H9 (cell line): Measurements from ENCODE around the gene KRTAP20-4. TPM values are rescaled to one million over a fixed set of nuclear protein-coding genes. Genes with fewer than 3 reads are reported as not detected.

ENCODE experiments used
- DNase-seq: peaks from one replicate; pipeline ENCODE4 v3.0.0-alpha.2; 2017
- H2AFZ ChIP-seq: one replicate; pipeline ENCODE4 v1.6.1; 2013; ENCODE audit warnings: mild to moderate bottlenecking, low read length, control low read depth, moderate library complexity
- H2AK5ac ChIP-seq: 2 replicates; pipeline ENCODE4 v1.6.1; 2013; ENCODE audit warnings: low read length, control low read depth, mixed read lengths; ENCODE audit not compliant: insufficient read length
- H2BK120ac ChIP-seq: one replicate; pipeline ENCODE4 v1.6.1; 2013; ENCODE audit warnings: low read depth, mild to moderate bottlenecking, low read length, control low read depth, inconsistent platforms; ENCODE audit not compliant: poor library complexity, severe bottlenecking
- H2BK12ac ChIP-seq: 2 replicates; pipeline ENCODE4 v1.6.1; 2013; ENCODE audit warnings: low read length, control low read depth, mixed read lengths, low read depth; ENCODE audit not compliant: insufficient read length
- H2BK15ac ChIP-seq: 2 replicates; pipeline ENCODE4 v1.6.1; 2013; ENCODE audit warnings: low read depth, low read length, control low read depth
- H2BK20ac ChIP-seq: one replicate; pipeline ENCODE4 v1.6.1; 2013; ENCODE audit warnings: low read depth, mild to moderate bottlenecking, low read length, control low read depth, inconsistent platforms; ENCODE audit not compliant: poor library complexity, severe bottlenecking
- H2BK5ac ChIP-seq: 2 replicates; pipeline ENCODE4 v1.6.1; 2013; ENCODE audit warnings: low read length, control low read depth, mixed read lengths; ENCODE audit not compliant: insufficient read length
- H3K14ac ChIP-seq: 2 replicates; pipeline ENCODE4 v1.6.1; 2013; ENCODE audit warnings: low read length, control low read depth; ENCODE audit not compliant: insufficient read depth
- H3K18ac ChIP-seq: 2 replicates; pipeline ENCODE4 v1.6.1; 2013; ENCODE audit warnings: low read depth, mild to moderate bottlenecking, mixed read lengths, low read length, control low read depth; ENCODE audit not compliant: insufficient read length
- H3K23ac ChIP-seq: 2 replicates; pipeline ENCODE4 v1.6.1; 2013; ENCODE audit warnings: low read length, control low read depth, mixed read lengths, low read depth; ENCODE audit not compliant: insufficient read length
- H3K23me2 ChIP-seq: 2 replicates; pipeline ENCODE4 v1.6.1; 2013; ENCODE audit warnings: low read depth, mild to moderate bottlenecking, mixed read lengths, low read length, control low read depth; ENCODE audit not compliant: insufficient read length, poor library complexity, severe bottlenecking
- H3K27ac ChIP-seq: 2 replicates; pipeline ENCODE4 v1.5.1; 2013; ENCODE audit warnings: low read length, control low read depth, mixed read lengths, low read depth; ENCODE audit not compliant: insufficient read length
- H3K27me3 ChIP-seq: 2 replicates; pipeline ENCODE4 v1.6.1; 2013; ENCODE audit warnings: low read length, control low read depth, inconsistent platforms; ENCODE audit not compliant: insufficient read depth
- H3K4ac ChIP-seq: 2 replicates; pipeline ENCODE4 v1.6.1; 2013; ENCODE audit warnings: low read depth, mild to moderate bottlenecking, control low read depth, inconsistent platforms, low read length, moderate library complexity
- H3K4me1 ChIP-seq: 2 replicates; pipeline ENCODE4 v1.6.1; 2013; ENCODE audit warnings: low read length, control low read depth, inconsistent platforms; ENCODE audit not compliant: insufficient read depth
- H3K4me2 ChIP-seq: 2 replicates; pipeline ENCODE4 v1.6.1; 2013; ENCODE audit warnings: low read length, control low read depth, mixed read lengths; ENCODE audit not compliant: insufficient read length, insufficient read depth
- H3K56ac ChIP-seq: 2 replicates; pipeline ENCODE4 v1.6.1; 2013; ENCODE audit warnings: low read depth, mild to moderate bottlenecking, mixed read lengths, low read length, control low read depth; ENCODE audit not compliant: insufficient read length
- H3K79me1 ChIP-seq: 2 replicates; pipeline ENCODE4 v1.6.1; 2013; ENCODE audit warnings: low read depth, mild to moderate bottlenecking, moderate library complexity, low read length, control low read depth, inconsistent platforms; ENCODE audit not compliant: insufficient read depth, poor library complexity, severe bottlenecking
- H3K79me2 ChIP-seq: 2 replicates; pipeline ENCODE4 v1.6.1; 2013; ENCODE audit warnings: low read length, control low read depth, inconsistent platforms; ENCODE audit not compliant: insufficient read depth
- H3K9ac ChIP-seq: 2 replicates; pipeline ENCODE4 v1.6.1; 2013; ENCODE audit warnings: low read length, control low read depth, mixed read lengths; ENCODE audit not compliant: insufficient read length; ENCODE audit errors: extremely low read depth
- H3K9me3 ChIP-seq: one replicate; pipeline ENCODE4 v1.6.1; 2013; ENCODE audit warnings: low read depth, low read length, inconsistent platforms; ENCODE audit not compliant: control insufficient read depth
- H3T11ph ChIP-seq: one replicate; pipeline ENCODE4 v1.6.1; 2013; ENCODE audit warnings: mild to moderate bottlenecking, low read length, control low read depth, inconsistent platforms
- H4K20me1 ChIP-seq: one replicate; pipeline ENCODE4 v1.6.1; 2013; ENCODE audit not compliant: control insufficient read depth, insufficient read length, insufficient read depth
- H4K5ac ChIP-seq: 2 replicates; pipeline ENCODE4 v1.6.1; 2013; ENCODE audit warnings: low read depth, mild to moderate bottlenecking, mixed read lengths, low read length, control low read depth; ENCODE audit not compliant: insufficient read length
- H4K8ac ChIP-seq: replicated peaks from 2 replicates; pipeline ENCODE4 v1.6.1; 2013; ENCODE audit warnings: low read length, control low read depth, mixed read lengths, low read depth; ENCODE audit not compliant: insufficient read length
- H4K91ac ChIP-seq: 2 replicates; pipeline ENCODE4 v1.6.1; 2013; ENCODE audit warnings: low read depth, mild to moderate bottlenecking, moderate library complexity, mixed read lengths, low read length, control low read depth; ENCODE audit not compliant: insufficient read length
- H3K27ac Mint-ChIP-seq, 3 experiments: 2 replicates in 2 of 3; 3 replicates in 1 of 3; pipeline ENCODE4 v1.8.0; 2020 to 2021; ENCODE audit warnings: mixed read lengths in 3 of 3, mild to moderate bottlenecking in 1 of 3, moderate library complexity in 1 of 3
- H3K27me3 Mint-ChIP-seq: 2 replicates; pipeline ENCODE4 v1.8.0; 2021; ENCODE audit warnings: low read depth, mild to moderate bottlenecking, moderate library complexity, mixed read lengths
- H3K36me3 Mint-ChIP-seq, 3 experiments: 2 replicates in 2 of 3; 3 replicates in 1 of 3; pipeline ENCODE4 v1.8.0; 2020 to 2021; ENCODE audit warnings: low read depth in 3 of 3, mixed read lengths in 3 of 3; ENCODE audit not compliant: insufficient read depth in 1 of 3
- H3K4me1 Mint-ChIP-seq, 2 experiments: 2 replicates each; pipeline ENCODE4 v1.8.0; 2020; ENCODE audit warnings: mixed read lengths in 2 of 2
- H3K4me3 Mint-ChIP-seq, 2 experiments: 2 replicates in 1 of 2; 3 replicates in 1 of 2; pipeline ENCODE4 v1.8.0; 2020 to 2021; ENCODE audit warnings: mild to moderate bottlenecking in 2 of 2, mixed read lengths in 2 of 2, moderate library complexity in 1 of 2
- H3K9me3 Mint-ChIP-seq, 2 experiments: 2 replicates in 1 of 2; 3 replicates in 1 of 2; pipeline ENCODE4 v1.8.0; 2020; ENCODE audit warnings: mild to moderate bottlenecking in 2 of 2, mixed read lengths in 2 of 2, moderate library complexity in 1 of 2
- WGBS: extraction: QIAGEN DNeasy Blood & Tissue Kit; methylation state at CpG from one replicate; pipeline ENCODE4 v1.1.7; 2013; ENCODE audit warnings: missing lambda C conversion rate, low lambda C conversion rate, mixed read lengths; ENCODE audit not compliant: insufficient read length; ENCODE audit errors: extremely low coverage; 5-methylcytosine and 5-hydroxymethylcytosine counted together
- total RNA-seq: library from RNA; stranded (reverse); gene quantifications from 2 replicates; pipeline ENCODE4 v1.2.1, GENCODE V29; 2021
- TF ChIP-seq, protein P1 (sequence below): fragments of 200-600 bp; sonication (generic); conservative IDR thresholded peaks from 3 replicates; pipeline ENCODE4 v1.8.0; 2021; ENCODE audit warnings: antibody characterized with exemption, mild to moderate bottlenecking

Gene KRTAP20-4
- total RNA-seq, 1 experiment from 2014 or later: not detected

DNA sequence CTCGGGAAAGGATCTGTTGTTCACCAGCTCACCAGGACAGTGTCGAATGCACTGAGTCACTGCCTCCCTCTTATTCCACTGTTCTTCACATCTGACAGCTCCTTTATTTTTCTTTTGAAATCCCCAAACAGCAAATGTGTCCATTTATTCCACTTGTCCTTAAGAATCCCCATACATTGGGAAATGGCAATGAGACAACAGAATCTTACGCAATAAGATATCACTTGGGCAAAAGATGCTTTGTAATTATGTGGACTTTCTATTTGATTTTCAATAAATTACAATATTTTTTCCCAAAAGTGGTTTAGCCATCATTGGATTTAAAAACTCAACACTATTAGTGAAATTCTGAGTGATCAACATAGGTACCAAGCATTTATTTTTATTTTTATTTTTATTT, 18.3 kb downstream of the KRTAP20-4 start:
- H3K23me2 ChIP-seq: no peaks in the 10 kb centered on the region
- H2AFZ ChIP-seq: no peak overlapping the region
- H3K79me2 ChIP-seq: no peaks in the 10 kb centered on the region
- H3K18ac ChIP-seq: no peak overlapping the region
- no peaks in the 10 kb centered on the region for H4K20me1 ChIP-seq
- H2BK15ac ChIP-seq: no peak overlapping the region
- Mint-ChIP-seq H3K4me3 (no peak overlapping the region), H3K36me3 (peaks cover 0 to 19% (median 0%) of the 10 kb centered on the region in 3 experiments; a peak in 2 of 7 replicates), H3K4me1 (no peaks in the 10 kb centered on the region), H3K27me3 (no peaks in the 10 kb centered on the region; the same call in 1 of the 2 replicates), H3K9me3 (peaks cover 0 to 24% of the 10 kb centered on the region in 2 experiments; a peak in 2 of 5 replicates), H3K27ac (no peak overlapping the region)
- no peak overlapping the region for H2BK120ac ChIP-seq
- H3K56ac ChIP-seq: no peak overlapping the region
- no peaks in the 10 kb centered on the region for H3K27me3 ChIP-seq
- no peak for DNase-seq
- no peak overlapping the region for H3K4me2 ChIP-seq
- no peaks in the 10 kb centered on the region for H3K79me1 ChIP-seq
- TF ChIP-seq, protein P1, sequence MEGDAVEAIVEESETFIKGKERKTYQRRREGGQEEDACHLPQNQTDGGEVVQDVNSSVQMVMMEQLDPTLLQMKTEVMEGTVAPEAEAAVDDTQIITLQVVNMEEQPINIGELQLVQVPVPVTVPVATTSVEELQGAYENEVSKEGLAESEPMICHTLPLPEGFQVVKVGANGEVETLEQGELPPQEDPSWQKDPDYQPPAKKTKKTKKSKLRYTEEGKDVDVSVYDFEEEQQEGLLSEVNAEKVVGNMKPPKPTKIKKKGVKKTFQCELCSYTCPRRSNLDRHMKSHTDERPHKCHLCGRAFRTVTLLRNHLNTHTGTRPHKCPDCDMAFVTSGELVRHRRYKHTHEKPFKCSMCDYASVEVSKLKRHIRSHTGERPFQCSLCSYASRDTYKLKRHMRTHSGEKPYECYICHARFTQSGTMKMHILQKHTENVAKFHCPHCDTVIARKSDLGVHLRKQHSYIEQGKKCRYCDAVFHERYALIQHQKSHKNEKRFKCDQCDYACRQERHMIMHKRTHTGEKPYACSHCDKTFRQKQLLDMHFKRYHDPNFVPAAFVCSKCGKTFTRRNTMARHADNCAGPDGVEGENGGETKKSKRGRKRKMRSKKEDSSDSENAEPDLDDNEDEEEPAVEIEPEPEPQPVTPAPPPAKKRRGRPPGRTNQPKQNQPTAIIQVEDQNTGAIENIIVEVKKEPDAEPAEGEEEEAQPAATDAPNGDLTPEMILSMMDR: no peak
- H2BK20ac ChIP-seq: no peak overlapping the region
- WGBS: no CpG with 5 or more reads among the region's 3 CpGs
- no peak overlapping the region for H3K14ac ChIP-seq
- H4K8ac ChIP-seq: no peak overlapping the region
- H3K4me1 ChIP-seq: no peaks in the 10 kb centered on the region
- H2BK5ac ChIP-seq: no peak overlapping the region
- no peak overlapping the region for H2AK5ac ChIP-seq
- H3K23ac ChIP-seq: no peak overlapping the region
- no peak overlapping the region for H2BK12ac ChIP-seq
- H3K9me3 ChIP-seq: no peaks in the 10 kb centered on the region
- H3K27ac ChIP-seq: no peak overlapping the region
- H3K9ac ChIP-seq: no peak overlapping the region
- no peak overlapping the region for H3T11ph ChIP-seq
- no peak overlapping the region for H4K91ac ChIP-seq
- no peak overlapping the region for H3K4ac ChIP-seq
- no peak overlapping the region for H4K5ac ChIP-seq
